Activated T-cell treated with anti-CD3 and anti-CD28 coated beads, Interleukin-2, amount 50 U/mL, for 4 hours (primary cell): Measurements from ENCODE around the gene CAMK1D. TPM values are rescaled to one million over a fixed set of nuclear protein-coding genes. Genes with fewer than 3 reads are reported as not detected.
A peak's percentile ranks its signal among the peaks of the same experiment; 100 is the strongest.
"Not testable (repeated sequence)": the region's sequence is repeated elsewhere in the genome, so short reads cannot be mapped to it uniquely, and the experiment has no call there.

Experiments
- ATAC-seq, 2 donors: fragments of 200-7000 bp; cut with Tn5 transposase; one replicate each; pipeline ENCODE4 v1.10.0; 2021
- DNase-seq: peaks from one replicate; pipeline ENCODE4 v3.0.0-alpha.2; 2020
- H3K27me3 Mint-ChIP-seq: one replicate; pipeline ENCODE4 v1.8.0; 2021; ENCODE audit warnings: low read depth, mixed read lengths
- H3K36me3 Mint-ChIP-seq: one replicate; pipeline ENCODE4 v1.8.0; 2022; ENCODE audit warnings: mixed read lengths; ENCODE audit not compliant: insufficient read depth
- H3K4me1 Mint-ChIP-seq: one replicate; pipeline ENCODE4 v1.8.0; 2021; ENCODE audit warnings: low read depth, mixed read lengths
- H3K4me3 Mint-ChIP-seq: one replicate; pipeline ENCODE4 v1.8.0; 2021; ENCODE audit warnings: mild to moderate bottlenecking, moderate library complexity, mixed read lengths
- H3K9me3 Mint-ChIP-seq: one replicate; pipeline ENCODE4 v1.8.0; 2021; ENCODE audit warnings: mixed read lengths
- total RNA-seq, 3 donors: library from RNA; stranded (reverse); gene quantifications; one replicate each; pipeline ENCODE4 v1.2.1, GENCODE V29; 2021

Gene CAMK1D
- total RNA-seq, 3 donors from 2014 or later: 6.3 to 7.8 (median 6.7) TPM

DNA sequence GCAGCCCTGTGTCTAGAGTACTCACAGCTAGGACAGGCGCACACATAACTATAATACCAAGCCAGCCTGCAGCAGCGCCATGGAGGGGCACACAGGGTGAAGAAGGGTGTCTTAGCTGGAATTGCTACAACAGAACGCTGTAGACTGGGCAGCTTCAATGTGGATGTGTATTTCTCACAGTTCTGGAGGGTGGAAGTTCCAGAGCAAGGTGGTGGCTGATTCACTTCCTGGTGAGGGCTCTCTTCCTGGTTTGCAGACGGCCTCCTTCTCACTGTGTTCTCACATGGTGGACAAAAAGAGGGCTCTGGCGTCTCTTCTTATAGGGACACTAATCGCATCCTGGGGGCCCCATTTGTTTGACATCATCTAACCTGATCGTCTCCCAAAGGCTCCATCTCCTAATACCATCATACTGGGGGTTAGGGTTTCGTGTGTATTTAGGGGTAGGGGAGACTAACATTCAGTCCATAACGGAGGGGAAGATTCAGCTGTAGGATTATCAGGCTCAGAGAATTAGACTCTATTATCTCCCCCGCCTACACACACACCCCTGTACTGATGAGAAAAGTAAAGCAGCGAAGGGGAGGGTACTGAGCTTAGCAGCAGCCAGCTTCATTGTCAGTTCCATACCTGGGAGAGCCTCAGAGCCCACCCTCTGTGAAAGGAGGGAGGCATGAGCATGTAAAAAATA is 363.1 kb downstream of the CAMK1D start:
- no peaks in the 10 kb centered on the region for H3K27me3 Mint-ChIP-seq
- no peaks in the 10 kb centered on the region for H3K36me3 Mint-ChIP-seq
- DNase-seq (no peak), ATAC-seq (no peak)
- H3K4me1 Mint-ChIP-seq: peaks cover 24% of the 10 kb centered on the region
- no peak overlapping the region for H3K4me3 Mint-ChIP-seq
- no peaks in the 10 kb centered on the region for H3K9me3 Mint-ChIP-seq

DNA sequence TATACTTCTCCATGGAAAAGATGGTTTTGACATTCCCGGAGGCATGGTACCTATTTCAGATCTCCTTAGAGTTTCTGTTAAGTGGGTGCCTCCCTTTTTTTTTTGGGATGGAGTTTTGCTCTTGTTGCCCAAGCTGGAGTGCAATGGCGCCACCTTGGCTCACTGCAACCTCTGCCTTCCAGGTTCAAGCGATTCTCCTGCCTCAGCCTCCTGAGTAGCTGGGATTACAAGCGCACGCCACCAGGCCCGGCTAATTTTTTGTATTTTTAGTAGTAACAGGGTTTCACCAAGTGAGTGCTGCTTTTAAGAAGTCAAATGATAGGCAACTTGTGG is 363.6 kb downstream of the CAMK1D start:
- H3K9me3 Mint-ChIP-seq, H3K4me3 Mint-ChIP-seq, H3K27me3 Mint-ChIP-seq, DNase-seq, H3K36me3 Mint-ChIP-seq, ATAC-seq: not testable (repeated sequence)
- H3K4me1 Mint-ChIP-seq: peaks cover 23% of the 10 kb centered on the region

DNA sequence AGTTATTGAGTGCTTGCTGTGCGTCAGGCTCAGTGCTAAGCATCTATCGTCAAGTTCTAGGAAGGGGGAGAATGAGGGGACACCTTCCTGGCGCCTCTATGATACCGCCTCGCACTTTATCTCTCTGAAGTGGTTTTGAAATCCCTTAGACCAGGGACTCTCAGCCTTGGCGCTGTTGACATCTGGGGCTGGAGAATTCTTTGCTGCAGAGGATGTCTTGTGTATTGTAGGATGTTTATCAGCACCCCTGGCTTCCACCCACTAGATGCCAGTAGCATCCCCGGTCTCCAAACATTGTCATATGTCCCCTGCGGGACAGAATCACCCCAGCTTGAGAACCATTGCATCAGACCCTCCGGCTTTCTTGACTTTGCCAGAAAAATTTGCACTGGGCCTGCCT is 366.7 kb downstream of the CAMK1D start:
- H3K4me3 Mint-ChIP-seq: no peak overlapping the region
- H3K27me3 Mint-ChIP-seq: no peaks in the 10 kb centered on the region
- H3K4me1 Mint-ChIP-seq: peaks cover 20% of the 10 kb centered on the region

DNA sequence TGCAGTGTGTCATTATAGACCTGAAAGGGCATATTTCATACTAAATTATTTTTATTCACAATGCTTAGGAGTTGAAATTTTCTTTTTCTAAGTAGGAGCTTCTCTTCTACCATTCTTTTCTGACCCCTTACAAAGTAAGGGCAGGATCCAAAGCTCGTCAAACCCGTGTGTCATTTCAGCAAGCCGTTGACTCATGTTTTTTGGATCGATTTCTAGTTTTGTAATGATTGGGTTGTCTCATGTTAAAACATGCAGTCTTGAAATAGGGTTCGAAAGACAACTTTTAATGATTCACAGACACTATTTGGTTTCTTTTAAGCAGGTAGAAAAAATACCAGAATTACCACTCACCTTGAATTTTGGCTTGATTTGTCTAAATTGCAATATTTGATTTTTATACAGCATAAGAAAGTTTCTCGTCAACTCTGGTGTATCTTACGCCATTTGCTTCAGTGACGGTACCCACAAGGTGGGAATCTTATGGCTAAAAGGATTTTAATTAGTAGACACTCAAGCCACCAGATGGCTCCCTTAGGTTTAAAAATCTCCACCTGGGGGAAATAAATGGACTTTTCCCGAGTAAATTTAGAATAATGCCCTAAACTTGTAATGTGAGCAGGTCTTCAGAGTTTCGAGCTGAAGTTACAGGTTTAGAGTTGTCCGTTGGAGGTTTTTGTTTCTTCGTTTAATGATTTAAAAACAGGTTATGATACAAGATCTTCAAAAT is 368.8 kb downstream of the CAMK1D start:
- H3K27me3 Mint-ChIP-seq: no peaks in the 10 kb centered on the region
- peaks cover 22% of the 10 kb centered on the region for H3K4me1 Mint-ChIP-seq
- ATAC-seq: peak in 1 of 2 donors; percentile 33
- H3K36me3 Mint-ChIP-seq: peaks cover 8% of the 10 kb centered on the region
- no peak for DNase-seq
- H3K4me3 Mint-ChIP-seq: no peak overlapping the region
- H3K9me3 Mint-ChIP-seq: no peaks in the 10 kb centered on the region

More for the DNA sequence above, 366.7 kb downstream of the CAMK1D start:
- DNase-seq (no peak), ATAC-seq (no peak)
- Mint-ChIP-seq H3K9me3 (no peaks in the 10 kb centered on the region), H3K36me3 (peaks cover 5% of the 10 kb centered on the region)

DNA sequence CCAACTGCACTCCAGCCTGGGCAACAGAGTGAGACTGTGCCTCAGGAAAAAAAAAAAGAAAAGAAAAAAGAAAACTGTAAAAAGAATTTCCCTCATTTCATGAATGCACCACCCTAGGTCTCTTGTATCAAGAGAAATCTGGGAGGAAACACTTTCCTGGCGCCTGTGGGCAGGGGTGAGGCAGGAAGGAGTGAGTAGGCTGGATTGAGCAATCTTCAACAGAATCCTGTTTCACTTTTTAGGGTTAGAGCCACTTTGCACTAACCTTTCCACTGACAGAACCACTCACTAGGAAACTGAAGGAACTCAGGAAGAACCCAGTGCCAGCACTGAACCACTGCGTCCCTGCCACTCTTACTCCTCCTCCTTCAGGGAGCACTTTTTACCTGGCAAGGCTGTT is 370.0 kb downstream of the CAMK1D start:
- Mint-ChIP-seq H3K4me1 (peaks cover 26% of the 10 kb centered on the region), H3K9me3 (no peaks in the 10 kb centered on the region), H3K27me3 (no peaks in the 10 kb centered on the region), H3K4me3 (no peak overlapping the region), H3K36me3 (peaks cover 8% of the 10 kb centered on the region)
- DNase-seq (no peak), ATAC-seq (no peak)

DNA sequence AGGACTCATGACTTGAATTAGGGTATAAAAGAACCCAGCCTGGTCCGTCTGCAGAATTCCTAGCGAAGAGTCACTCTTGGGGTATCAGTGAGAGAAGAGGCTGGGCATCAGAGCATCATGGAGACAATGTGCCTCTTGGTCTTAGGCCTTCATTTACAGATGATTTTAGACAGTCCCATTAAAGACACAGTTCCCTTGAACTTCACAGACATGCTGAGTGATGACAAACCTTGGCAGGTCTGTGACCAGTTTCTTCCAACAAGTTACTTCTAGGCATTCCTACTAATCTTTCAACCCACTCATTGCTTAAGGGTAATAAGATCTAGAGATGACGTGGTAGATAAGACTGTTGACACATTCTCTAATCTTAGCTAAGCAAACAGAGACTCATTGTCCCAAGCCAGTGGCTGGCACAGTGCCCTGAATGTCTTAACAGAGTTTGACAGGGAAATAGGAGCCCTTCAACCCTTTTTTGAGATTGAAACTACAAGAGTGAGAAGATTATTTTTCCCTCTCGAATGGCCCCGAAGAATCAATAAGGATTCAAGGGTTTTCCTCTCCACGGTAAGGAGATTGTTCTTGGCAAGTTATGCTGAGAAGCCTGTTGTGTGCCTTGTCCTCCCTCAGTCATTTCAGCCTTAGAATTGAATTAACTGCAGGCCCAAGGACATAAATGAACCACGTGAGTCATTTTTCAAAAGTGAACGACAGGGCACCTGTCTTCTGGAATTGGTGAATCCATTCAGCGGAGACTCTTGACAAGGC is 371.1 kb downstream of the CAMK1D start:
- Mint-ChIP-seq H3K27me3 (no peaks in the 10 kb centered on the region), H3K4me3 (no peak overlapping the region), H3K9me3 (no peaks in the 10 kb centered on the region), H3K4me1 (peaks cover 31% of the 10 kb centered on the region), H3K36me3 (peaks cover 8% of the 10 kb centered on the region)
- peak; percentile 80 to 82 for ATAC-seq
- no peak for DNase-seq

DNA sequence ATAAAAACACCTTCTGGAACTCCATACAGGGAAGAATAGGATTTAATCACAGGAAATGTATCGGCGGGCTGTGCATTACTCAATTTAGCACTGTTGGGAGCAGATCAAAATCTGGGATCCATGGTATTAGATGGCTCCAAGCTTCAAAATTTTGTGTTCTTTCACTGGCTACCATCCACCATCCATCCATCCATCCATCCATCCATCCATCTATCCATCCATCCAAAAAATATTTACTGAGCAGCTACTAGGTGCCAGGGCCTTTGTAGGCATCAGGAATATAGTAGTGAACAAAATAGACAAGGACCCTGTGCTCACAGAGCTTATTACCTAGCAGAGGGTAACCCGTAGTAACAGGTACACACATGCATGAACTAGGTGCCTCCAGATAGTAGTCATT is 372.0 kb downstream of the CAMK1D start:
- Mint-ChIP-seq H3K4me1 (peaks cover 31% of the 10 kb centered on the region), H3K4me3 (no peak overlapping the region), H3K27me3 (no peaks in the 10 kb centered on the region), H3K9me3 (no peaks in the 10 kb centered on the region), H3K36me3 (peaks cover 8% of the 10 kb centered on the region)
- no peak for DNase-seq
- ATAC-seq: no peak

DNA sequence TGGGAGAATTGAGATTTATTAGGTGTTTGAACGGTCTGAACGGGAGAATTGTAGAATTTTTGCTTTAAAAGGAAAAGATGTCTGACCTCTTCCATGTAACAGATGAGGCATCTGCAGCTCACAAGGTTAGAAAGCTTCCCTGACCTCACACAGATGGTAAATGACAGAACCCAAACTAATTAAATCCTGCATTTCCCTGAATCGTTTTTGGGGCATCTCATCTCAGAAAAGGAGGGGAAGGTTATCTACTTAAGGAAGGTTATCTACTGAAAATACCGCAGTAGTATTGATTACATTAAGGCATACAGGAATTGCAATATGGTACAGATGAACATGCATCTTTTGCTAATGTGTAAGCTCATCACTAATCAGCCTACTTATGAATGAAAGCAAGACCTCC is 373.9 kb downstream of the CAMK1D start:
- DNase-seq (no peak), ATAC-seq (no peak)
- Mint-ChIP-seq H3K9me3 (no peaks in the 10 kb centered on the region), H3K4me1 (peaks cover 37% of the 10 kb centered on the region), H3K4me3 (no peak overlapping the region), H3K36me3 (peaks cover 8% of the 10 kb centered on the region), H3K27me3 (no peaks in the 10 kb centered on the region)

DNA sequence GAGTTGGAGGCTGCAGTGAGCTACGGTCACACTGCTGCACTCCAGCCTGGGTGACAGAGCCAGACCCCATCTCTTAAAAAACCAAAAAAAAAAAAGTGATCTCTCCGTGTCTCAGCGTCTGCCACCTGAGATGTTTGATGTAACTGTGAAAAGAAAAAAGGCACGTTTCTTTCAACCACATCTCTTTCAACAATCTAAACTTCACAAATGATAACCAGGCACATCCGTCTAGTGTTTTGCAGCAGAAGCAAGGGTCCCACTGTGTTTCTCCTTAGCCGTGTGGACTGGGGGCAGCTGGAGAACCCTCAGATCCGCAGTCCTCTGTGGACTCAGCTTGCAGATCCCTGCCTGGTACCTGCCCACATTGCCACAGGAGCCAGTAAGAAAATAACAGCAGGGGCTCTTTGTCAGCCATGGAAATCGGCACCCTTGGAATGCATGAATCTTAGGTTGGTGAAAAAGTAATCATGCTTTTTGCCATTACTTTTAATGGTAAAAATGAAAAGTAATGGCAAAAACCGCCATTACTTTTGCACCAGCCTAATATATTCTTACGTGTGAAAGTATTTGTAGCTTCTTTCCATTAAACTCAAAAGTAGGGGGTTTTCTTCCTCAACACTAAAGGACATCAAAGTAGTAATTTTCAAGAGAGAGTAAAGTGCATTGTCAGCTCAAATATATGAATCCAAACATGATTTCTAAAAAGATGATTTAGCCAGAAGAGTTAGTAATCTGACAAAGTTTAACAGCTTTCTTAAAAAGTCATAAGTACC is 375.6 kb downstream of the CAMK1D start:
- Mint-ChIP-seq H3K4me1 (peaks cover 33% of the 10 kb centered on the region), H3K9me3 (no peaks in the 10 kb centered on the region), H3K36me3 (peaks cover 3% of the 10 kb centered on the region), H3K27me3 (no peaks in the 10 kb centered on the region), H3K4me3 (no peak overlapping the region)
- ATAC-seq (no peak), DNase-seq (no peak)

DNA sequence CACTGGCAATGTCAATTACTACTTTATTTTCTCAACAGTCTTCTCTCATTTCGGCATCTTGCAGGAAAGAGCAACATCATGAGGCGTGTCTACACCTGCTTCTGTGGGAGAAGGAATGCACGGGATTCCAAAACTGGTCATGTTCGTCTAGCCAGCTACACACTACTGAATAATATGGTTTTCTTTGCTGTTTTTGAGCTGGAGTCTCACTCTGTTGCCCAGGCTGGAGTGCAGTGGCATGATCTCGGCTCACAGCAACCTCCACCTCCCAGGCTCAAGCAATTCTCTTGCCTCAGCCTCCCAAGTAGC is 376.2 kb downstream of the CAMK1D start:
- not testable (repeated sequence) for H3K4me3 Mint-ChIP-seq, H3K27me3 Mint-ChIP-seq, H3K9me3 Mint-ChIP-seq, ATAC-seq, DNase-seq, H3K36me3 Mint-ChIP-seq
- H3K4me1 Mint-ChIP-seq: peaks cover 29% of the 10 kb centered on the region

DNA sequence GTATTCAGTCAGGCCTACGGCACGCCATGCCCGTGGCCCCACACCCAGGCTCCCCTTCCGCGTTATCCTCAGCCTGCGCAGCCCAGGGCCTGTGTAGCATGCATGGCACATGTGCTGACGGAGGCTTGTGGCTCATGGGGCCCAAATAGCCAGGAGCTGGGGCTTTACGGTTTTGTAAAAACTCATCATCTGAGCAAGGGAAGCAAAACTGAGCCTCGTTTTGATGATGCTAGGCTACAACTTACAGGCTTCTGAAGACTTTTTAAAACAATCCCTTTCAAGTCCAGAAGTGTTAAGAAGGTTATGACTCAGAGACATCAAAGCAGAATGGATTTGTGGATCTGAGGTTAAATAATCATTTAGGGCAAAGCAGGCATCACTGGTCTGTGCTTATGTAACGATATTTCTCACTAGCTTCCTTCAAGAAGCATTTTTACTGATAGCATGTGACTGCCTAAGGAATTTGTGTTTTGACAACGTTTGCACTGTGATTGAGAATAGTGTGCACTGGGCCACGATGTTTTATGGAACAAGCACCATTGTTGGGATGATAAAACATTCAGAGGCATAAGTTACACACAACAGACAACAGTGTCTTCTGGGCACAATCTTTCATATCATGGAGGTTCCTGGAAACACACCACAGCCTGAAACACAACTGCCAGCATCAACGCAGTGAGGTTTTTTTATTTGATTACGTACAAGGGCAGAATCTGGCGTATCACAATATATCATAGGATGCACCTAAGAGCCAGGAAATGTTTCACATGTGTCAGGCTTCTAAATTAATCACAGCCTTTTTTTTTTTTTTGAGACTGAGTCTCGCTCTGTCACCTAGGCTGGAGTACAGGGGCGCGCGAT is 377.9 kb downstream of the CAMK1D start:
- ATAC-seq (peak; percentile 75 to 81), DNase-seq (no peak)
- H3K4me1 Mint-ChIP-seq: peaks cover 23% of the 10 kb centered on the region
- no peaks in the 10 kb centered on the region for H3K27me3 Mint-ChIP-seq
- no peak overlapping the region for H3K4me3 Mint-ChIP-seq
- H3K9me3 Mint-ChIP-seq: no peaks in the 10 kb centered on the region
- H3K36me3 Mint-ChIP-seq: peaks cover 3% of the 10 kb centered on the region

DNA sequence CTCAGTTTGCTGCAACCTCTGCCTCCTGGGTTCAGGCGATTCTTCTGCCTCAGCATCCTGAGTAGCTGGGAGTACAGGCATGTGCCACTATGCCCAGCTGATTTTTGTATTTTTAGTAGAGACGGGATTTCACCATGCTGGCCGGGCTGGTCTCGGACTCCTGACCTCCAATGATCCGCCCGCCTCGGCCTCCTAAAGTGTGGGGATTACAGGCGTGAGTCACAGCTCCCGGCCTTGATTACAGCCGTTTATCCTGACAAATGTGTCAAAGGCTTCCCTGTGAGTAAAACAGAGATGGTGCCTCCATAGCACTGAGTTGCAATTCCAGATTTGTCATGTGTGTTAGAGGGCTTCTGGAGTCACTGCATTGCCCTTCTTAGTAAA is 378.5 kb downstream of the CAMK1D start:
- DNase-seq (no peak), ATAC-seq (no peak)
- peaks cover 2% of the 10 kb centered on the region for H3K36me3 Mint-ChIP-seq
- peaks cover 20% of the 10 kb centered on the region for H3K4me1 Mint-ChIP-seq
- no peaks in the 10 kb centered on the region for H3K27me3 Mint-ChIP-seq
- H3K9me3 Mint-ChIP-seq: no peaks in the 10 kb centered on the region
- no peak overlapping the region for H3K4me3 Mint-ChIP-seq

DNA sequence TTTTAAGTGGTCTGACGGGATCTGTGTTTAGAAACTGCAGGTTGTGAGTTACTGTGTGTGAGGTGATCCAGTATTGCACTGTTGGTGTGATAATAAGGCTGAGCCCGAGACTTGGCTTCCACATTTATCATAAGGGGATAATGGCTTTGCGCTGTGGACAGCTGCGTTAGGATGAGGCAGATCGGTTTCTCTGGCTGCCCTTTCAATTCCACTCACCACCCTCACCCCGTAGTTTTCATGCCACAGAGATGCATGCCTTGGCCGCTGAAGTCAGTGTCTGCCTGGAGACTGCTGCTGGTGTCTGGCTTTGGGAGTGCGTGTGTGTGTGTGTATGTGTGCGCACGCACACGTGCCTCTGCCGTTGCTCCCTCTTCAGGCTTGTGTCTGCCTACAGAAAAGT is 379.1 kb downstream of the CAMK1D start:
- H3K36me3 Mint-ChIP-seq: peaks cover 5% of the 10 kb centered on the region
- no peaks in the 10 kb centered on the region for H3K27me3 Mint-ChIP-seq
- no peaks in the 10 kb centered on the region for H3K9me3 Mint-ChIP-seq
- H3K4me3 Mint-ChIP-seq: no peak overlapping the region
- ATAC-seq (no peak), DNase-seq (no peak)
- peaks cover 19% of the 10 kb centered on the region for H3K4me1 Mint-ChIP-seq

DNA sequence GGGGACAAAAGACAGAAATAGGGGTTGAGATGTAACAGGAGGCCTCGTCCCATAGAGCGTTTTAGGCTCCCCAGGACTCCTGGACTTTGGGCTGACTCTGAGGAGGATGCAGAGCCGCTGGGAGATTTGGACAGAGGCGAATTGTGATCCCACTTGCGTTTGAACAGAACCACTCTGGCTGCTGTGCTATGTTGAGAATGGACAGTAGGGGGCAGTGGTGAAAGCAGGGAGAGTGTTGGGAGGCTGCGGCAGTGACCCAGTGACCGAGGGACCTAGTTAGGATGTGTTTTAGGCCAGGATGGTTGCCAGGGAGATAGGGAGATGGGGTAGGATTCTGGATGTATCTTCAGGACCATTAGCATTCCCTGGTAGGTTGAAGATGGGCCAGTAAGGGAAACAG is 380.5 kb downstream of the CAMK1D start:
- ATAC-seq: no peak
- Mint-ChIP-seq H3K9me3 (no peaks in the 10 kb centered on the region), H3K27me3 (no peaks in the 10 kb centered on the region), H3K4me3 (no peak overlapping the region), H3K36me3 (peaks cover 5% of the 10 kb centered on the region), H3K4me1 (peaks cover 10% of the 10 kb centered on the region)
- DNase-seq: no peak
